Transverse colon (tissue), 4 donors: ENCODE data around the gene MAGI1. TPM values are rescaled to one million over a fixed set of nuclear protein-coding genes. Genes with fewer than 3 reads are reported as not detected.

Experiments used
- DNase-seq: peaks from one replicate; pipeline ENCODE4 v3.0.0-alpha.2; 2019
- H3K27ac ChIP-seq, 4 donors: fragments of 200-600 bp; sonication (generic); 2 replicates each; pipeline ENCODE4 v1.5.1; 2016 to 2018; ENCODE audit warnings: inconsistent platforms in 4 of 4
- H3K27me3 ChIP-seq: fragments of 200-600 bp; sonication (generic); 2 replicates; pipeline ENCODE4 v1.5.1; 2017; ENCODE audit warnings: inconsistent platforms
- H3K36me3 ChIP-seq, 4 donors: fragments of 200-600 bp; sonication (generic); 2 replicates each; pipeline ENCODE4 v1.5.1; 2017 to 2019; ENCODE audit warnings: inconsistent platforms in 4 of 4
- H3K4me1 ChIP-seq, 4 donors: fragments of 200-600 bp; sonication (generic); 2 replicates each; pipeline ENCODE4 v1.5.1; 2017 to 2020; ENCODE audit warnings: inconsistent platforms in 4 of 4
- H3K4me3 ChIP-seq, 4 donors: fragments of 200-600 bp; sonication (generic); 1 replicate in 1 of 4; 2 replicates in 3 of 4; pipeline versions ENCODE4 v1.5.1 to v1.6.1; 2017 to 2019; ENCODE audit warnings: inconsistent platforms in 4 of 4
- H3K9me3 ChIP-seq, 2 donors: fragments of 200-600 bp; sonication (generic); 2 replicates each; pipeline ENCODE4 v1.5.1; 2017 to 2019; ENCODE audit warnings: inconsistent platforms in 2 of 2
- CTCF ChIP-seq, 5 experiments: fragments of 200-600 bp in 3 of 5; fragments of 450-650 bp in 2 of 5; sonication (generic) in 3 of 5; IDR thresholded peaks; 1 replicate in 2 of 5; 2 replicates in 3 of 5; pipeline ENCODE4 v1.5.1; 2016 to 2017; ENCODE audit warnings: antibody characterized with exemption in 5 of 5, inconsistent platforms in 3 of 5, mild to moderate bottlenecking in 2 of 5, moderate library complexity in 1 of 5
- EP300 ChIP-seq: sonication (generic); formaldehyde crosslinking; IDR thresholded peaks from one replicate; pipeline ENCODE4 v1.6.1; 2017; ENCODE audit warnings: antibody characterized with exemption, low read depth
- POLR2A ChIP-seq: fragments of 450-650 bp; IDR thresholded peaks from one replicate; pipeline ENCODE4 v1.6.1; 2016; ENCODE audit warnings: antibody characterized with exemption, mild to moderate bottlenecking, moderate library complexity
- POLR2AphosphoS5 ChIP-seq, 3 donors: sonication (generic); formaldehyde crosslinking; IDR thresholded peaks; one replicate each; pipeline ENCODE4 v1.6.1; 2016; ENCODE audit warnings: antibody characterized with exemption in 3 of 3
- WGBS, 2 donors: methylation state at CpG; one replicate each; pipeline ENCODE4 v1.1.5; 2018; ENCODE audit warnings: low coverage in 1 of 2; 5-methylcytosine and 5-hydroxymethylcytosine counted together
- in situ Hi-C, 4 donors: fragments of 200-750 bp; cut with MboI; loops; one replicate each; pipeline versions ENCODE4 v1.15.0 to v1.15.1; 2017; ENCODE audit warnings: low sequenced_read_pairs in 3 of 4, low pct_ligation_motif_present in 1 of 4, low pct_unique_long_range_greater_than_20kb in 1 of 4
- intact Hi-C: fragments of 100-400 bp; cut with DNase I; formaldehyde crosslinking; loops from one replicate; pipeline ENCODE4 v1.15.1; 2023; ENCODE audit warnings: low total_unique reads
- total RNA-seq, 4 donors: library from RNA; depleted of rRNA; stranded (reverse); fragments of >200 nt; gene quantifications; one replicate each; pipeline ENCODE4 v1.1.0, GENCODE V29; 2016

MAGI1 gene
- total RNA-seq, 4 donors from 2014 or later, result 50.8 to 190 (median 67.4) TPM

GRCh38 chr3:65597226-65597951, 441.3 kb downstream of the MAGI1 start:
- H3K9me3 ChIP-seq, result no peaks in the 10 kb centered on the region
- intact Hi-C loops, result no loop called here
- H3K36me3 ChIP-seq, result no peaks in the 10 kb centered on the region
- in situ Hi-C loops, result no loop called here
- H3K27me3 ChIP-seq, result no peaks in the 10 kb centered on the region
- 0 to 21% methylated on average over 5 to 31 of the region's 34 CpGs for WGBS, 2 donors
- peak overlapping the region in 3 of 4 donors; percentile 3 to 28 (median 16) for H3K4me3 ChIP-seq
- TF ChIP-seq POLR2AphosphoS5 (IDR thresholded peaks at IDR 0.05) (no peak), CTCF (IDR thresholded peaks at IDR 0.05) (no peak), EP300 (no peak), POLR2A (no peak)
- no peak overlapping the region for H3K27ac ChIP-seq
- H3K4me1 ChIP-seq, result peaks cover 0 to 12% (median 6%) of the 10 kb centered on the region in 4 donors
- peak; percentile 12 for DNase-seq

DNA sequence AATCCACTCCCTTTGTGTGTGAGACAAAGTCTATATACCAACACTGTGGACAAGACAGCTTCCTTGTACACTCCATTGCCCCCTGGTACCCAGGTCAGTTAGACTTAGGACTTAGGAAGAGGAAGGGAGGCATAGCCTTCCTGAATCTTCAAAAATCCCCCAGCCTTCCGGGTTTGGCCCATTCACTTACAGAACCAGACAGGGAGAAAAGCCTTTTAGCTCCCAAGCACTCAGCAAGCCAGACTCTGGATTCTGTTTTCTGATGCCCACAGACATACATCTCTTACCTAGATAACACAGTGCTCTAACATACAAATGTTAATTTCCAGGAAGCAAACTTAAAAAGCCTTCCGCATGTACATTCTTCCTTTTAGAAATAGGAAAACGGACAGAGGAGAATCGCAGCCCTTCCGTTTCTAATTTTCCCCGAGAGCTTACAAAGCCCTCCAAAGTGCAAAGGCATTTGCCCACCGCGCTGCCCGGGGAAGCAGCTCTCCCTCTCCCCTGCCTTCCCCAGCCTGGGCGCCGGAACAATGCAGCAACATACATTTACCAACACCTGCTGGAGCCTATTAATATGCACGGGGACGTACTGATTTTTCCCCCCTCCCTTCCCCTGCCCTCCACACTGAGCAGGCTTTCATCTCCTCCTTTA, 442.0 kb downstream of the MAGI1 start:
- Histone ChIP-seq H3K4me3 (peak overlapping the region in 3 of 4 donors; percentile 3 to 28 (median 16)), H3K36me3 (no peaks in the 10 kb centered on the region), H3K9me3 (no peaks in the 10 kb centered on the region), H3K4me1 (peaks cover 0 to 12% (median 6%) of the 10 kb centered on the region in 4 donors), H3K27me3 (no peaks in the 10 kb centered on the region), H3K27ac (no peak overlapping the region)
- 28 to 30% methylated on average over 5 to 13 of the region's 13 CpGs for WGBS, 2 donors
- intact Hi-C loops (no loop called here), in situ Hi-C loops (no loop called here)
- no peak for DNase-seq
- TF ChIP-seq POLR2AphosphoS5 (IDR thresholded peaks at IDR 0.05) (no peak), EP300 (no peak), POLR2A (no peak), CTCF (IDR thresholded peaks at IDR 0.05) (no peak)

DNA sequence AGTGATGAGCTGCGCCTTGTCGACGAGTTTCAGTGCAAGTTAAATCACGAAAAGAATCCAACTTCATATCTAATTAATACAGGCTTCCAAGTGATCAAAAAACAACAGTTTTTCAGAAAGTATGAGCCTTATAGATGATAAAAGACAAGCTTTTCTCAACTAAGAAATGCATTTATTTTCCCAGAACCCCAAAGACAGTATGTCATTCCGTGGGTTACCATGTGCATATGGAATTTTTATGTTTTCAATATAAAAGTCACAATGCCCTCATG, 442.8 kb downstream of the MAGI1 start:
- intact Hi-C loops (no loop called here), in situ Hi-C loops (no loop called here)
- WGBS, 2 donors, result 83% methylated on average over 5 of the region's 5 CpGs
- peaks cover 0 to 12% (median 6%) of the 10 kb centered on the region in 4 donors for H3K4me1 ChIP-seq
- H3K4me3 ChIP-seq, result no peak overlapping the region
- H3K36me3 ChIP-seq, result no peaks in the 10 kb centered on the region
- no peaks in the 10 kb centered on the region for H3K9me3 ChIP-seq
- no peak for DNase-seq
- H3K27ac ChIP-seq, result no peak overlapping the region
- no peak for TF ChIP-seq POLR2A
- TF ChIP-seq EP300, result no peak
- no peak for TF ChIP-seq CTCF (IDR thresholded peaks at IDR 0.05)
- TF ChIP-seq POLR2AphosphoS5 (IDR thresholded peaks at IDR 0.05), result no peak
- H3K27me3 ChIP-seq, result no peaks in the 10 kb centered on the region

DNA sequence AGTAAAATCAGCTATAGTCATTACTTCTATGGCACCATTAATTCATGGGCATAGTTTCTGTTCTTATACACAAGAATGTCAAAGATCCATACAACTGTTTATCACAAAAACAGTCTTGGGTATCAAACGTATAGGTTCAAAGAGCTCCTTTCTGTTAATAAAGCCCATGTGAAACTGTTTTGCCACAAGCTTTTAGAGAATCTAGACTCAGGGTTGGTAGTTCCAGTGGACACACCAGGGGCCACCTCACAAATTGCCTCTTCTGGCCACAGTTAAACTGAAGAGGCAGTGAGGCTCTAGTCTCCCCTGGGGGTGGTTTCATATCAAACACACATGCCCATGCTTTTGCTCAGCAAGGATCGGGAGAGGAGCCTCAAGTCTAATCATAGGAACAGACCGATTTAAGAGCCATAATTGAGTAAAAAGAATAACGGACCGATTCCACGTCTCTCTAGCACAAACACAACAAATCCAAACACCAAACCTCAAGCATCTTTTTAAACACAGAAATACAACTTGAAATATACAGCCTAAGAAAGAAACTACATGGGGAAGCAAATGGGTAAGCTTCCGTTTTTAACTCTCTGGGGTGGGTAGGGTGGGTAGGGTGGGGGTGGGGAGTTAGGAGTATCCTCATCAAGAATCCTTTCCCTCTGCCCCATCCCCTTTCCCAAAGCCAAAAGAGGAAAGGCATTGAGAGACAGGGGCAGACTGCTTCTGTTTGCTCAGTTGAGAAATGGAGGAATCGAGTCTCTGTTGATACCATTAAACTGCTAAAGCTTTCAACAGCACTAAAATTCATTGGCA, 443.3 kb downstream of the MAGI1 start:
- no peaks in the 10 kb centered on the region for H3K36me3 ChIP-seq
- WGBS, 2 donors, result 76 to 78% methylated on average over 3 to 8 of the region's 8 CpGs
- TF ChIP-seq POLR2A, result no peak
- no peak for TF ChIP-seq POLR2AphosphoS5 (IDR thresholded peaks at IDR 0.05)
- in situ Hi-C loops, result no loop called here
- H3K27me3 ChIP-seq, result no peaks in the 10 kb centered on the region
- H3K27ac ChIP-seq, result no peak overlapping the region
- no peaks in the 10 kb centered on the region for H3K9me3 ChIP-seq
- DNase-seq, result no peak
- H3K4me3 ChIP-seq, result no peak overlapping the region
- intact Hi-C loops, result no loop called here
- H3K4me1 ChIP-seq, result peaks cover 0 to 12% (median 6%) of the 10 kb centered on the region in 4 donors
